Fibroblast of lung (primary cell): ENCODE data around the gene KDM2B. TPM values are rescaled to one million over a fixed set of nuclear protein-coding genes. Genes with fewer than 3 reads are reported as not detected.

ENCODE experiments used
- DNase-seq, 2 donors: peaks; one replicate each; pipeline versions ENCODE4 v3.0.0 to v3.0.0-alpha.2; 2010; ENCODE audit warnings: low read depth in 2 of 2
- H2AFZ ChIP-seq: 2 replicates; pipeline ENCODE4 v1.5.1; 2012; ENCODE audit warnings: low read length, control low read depth, inconsistent platforms
- H3K27ac ChIP-seq: 2 replicates; pipeline ENCODE4 v1.5.1; 2011; ENCODE audit warnings: low read length, control low read depth; ENCODE audit not compliant: insufficient read depth
- H3K27me3 ChIP-seq: 2 replicates; pipeline ENCODE4 v1.5.1; 2011; ENCODE audit warnings: mild to moderate bottlenecking, low read length; ENCODE audit not compliant: control insufficient read depth, insufficient read depth
- H3K36me3 ChIP-seq: 2 replicates; pipeline ENCODE4 v1.5.1; 2011; ENCODE audit warnings: low read length; ENCODE audit not compliant: control insufficient read depth, insufficient read depth
- H3K4me1 ChIP-seq: 2 replicates; pipeline ENCODE4 v1.5.1; 2011; ENCODE audit warnings: low read length; ENCODE audit not compliant: control insufficient read depth, insufficient read depth; ENCODE audit errors: extremely low read depth
- H3K4me2 ChIP-seq: 2 replicates; pipeline ENCODE4 v1.5.1; 2011; ENCODE audit warnings: low read length, control low read depth; ENCODE audit not compliant: insufficient read depth; ENCODE audit errors: extremely low read depth
- H3K4me3 ChIP-seq, 4 experiments: fragments of 200-600 bp in 1 of 4; sonication (generic) in 1 of 4; replicated peaks in 1 of 4; 2 replicates each; pipeline ENCODE4 v1.5.1; 2011 to 2016; ENCODE audit warnings: low read length in 4 of 4, low read depth in 3 of 4, mild to moderate bottlenecking in 3 of 4, control low read depth in 2 of 4, inconsistent platforms in 1 of 4, mixed read lengths in 1 of 4; ENCODE audit not compliant: insufficient read depth in 1 of 4; ENCODE audit errors: control extremely low read depth in 1 of 4
- H3K79me2 ChIP-seq: 2 replicates; pipeline ENCODE4 v1.5.1; 2012; ENCODE audit warnings: mild to moderate bottlenecking, low read length, inconsistent platforms; ENCODE audit not compliant: control insufficient read depth, insufficient read depth
- H3K9ac ChIP-seq: 2 replicates; pipeline ENCODE4 v1.5.1; 2011; ENCODE audit warnings: mild to moderate bottlenecking, low read length, control low read depth; ENCODE audit not compliant: insufficient read depth
- H3K9me3 ChIP-seq: 2 replicates; pipeline ENCODE4 v1.5.1; 2012; ENCODE audit warnings: low read depth, low read length; ENCODE audit not compliant: control insufficient read depth, insufficient read depth
- H4K20me1 ChIP-seq: 2 replicates; pipeline ENCODE4 v1.5.1; 2011; ENCODE audit warnings: low read length; ENCODE audit not compliant: control insufficient read depth, insufficient read depth; ENCODE audit errors: extremely low read depth
- CTCF ChIP-seq, 2 donors: IDR thresholded peaks in 1 of 2; conservative IDR thresholded peaks in 1 of 2; 1 replicate in 1 of 2; 2 replicates in 1 of 2; pipeline ENCODE4 v1.5.1; 2011 to 2012; ENCODE audit warnings: low read length in 2 of 2, control low read depth in 1 of 2, inconsistent platforms in 1 of 2, low read depth in 1 of 2, mild to moderate bottlenecking in 1 of 2
- EZH2 ChIP-seq: IDR thresholded peaks from 2 replicates; pipeline ENCODE4 v1.5.1; 2012; ENCODE audit warnings: low read length, control low read depth, mild to moderate bottlenecking; ENCODE audit errors: missing control alignments
- polyA plus RNA-seq, 2 donors: library from polyadenylated mRNA; depleted of rRNA in 1 of 2; stranded (reverse) in 1 of 2; unstranded in 1 of 2; fragments of >200 nt; gene quantifications; 2 replicates each; pipeline ENCODE4 v1.2.1, GENCODE V29; 2011 to 2012; ENCODE audit warnings: missing spikeins in 1 of 2
- total RNA-seq: library from RNA; depleted of rRNA; stranded (reverse); fragments of >200 nt; gene quantifications from 2 replicates; pipeline ENCODE4 v1.2.1, GENCODE V29; 2014

KDM2B gene
- total and polyA plus RNA-seq, 2 donors (not counting 1 experiment from before 2014, with no cell fraction given), result 9.8 to 21.6 TPM

- TF ChIP-seq EZH2, result no peak
- TF ChIP-seq CTCF (conservative IDR thresholded peaks at IDR 0.05 in 1 of 2, IDR thresholded peaks at IDR 0.05 in 1 of 2; ENCODE audit: low read depth in 1 of 2, low read length in 2 of 2), result no peak
- DNase-seq, result peak; percentile 70 to 72
- Histone ChIP-seq H3K79me2 (no peaks in the 10 kb centered on the region), H3K4me2 (peak overlapping the region; percentile 67), H3K9me3 (no peaks in the 10 kb centered on the region), H3K9ac (peak overlapping the region; percentile 58), H3K4me1 (peaks cover 29% of the 10 kb centered on the region), H4K20me1 (no peaks in the 10 kb centered on the region), H2AFZ (peak overlapping the region; percentile 21), H3K27me3 (no peaks in the 10 kb centered on the region), H3K27ac (peak overlapping the region; percentile 86), H3K4me3 (peak overlapping the region; percentile 41 to 64 (median 60)), H3K36me3 (no peaks in the 10 kb centered on the region)
Observed at GRCh38 chr12:121536899-121537813, 43.7 kb downstream of the KDM2B start.

DNA sequence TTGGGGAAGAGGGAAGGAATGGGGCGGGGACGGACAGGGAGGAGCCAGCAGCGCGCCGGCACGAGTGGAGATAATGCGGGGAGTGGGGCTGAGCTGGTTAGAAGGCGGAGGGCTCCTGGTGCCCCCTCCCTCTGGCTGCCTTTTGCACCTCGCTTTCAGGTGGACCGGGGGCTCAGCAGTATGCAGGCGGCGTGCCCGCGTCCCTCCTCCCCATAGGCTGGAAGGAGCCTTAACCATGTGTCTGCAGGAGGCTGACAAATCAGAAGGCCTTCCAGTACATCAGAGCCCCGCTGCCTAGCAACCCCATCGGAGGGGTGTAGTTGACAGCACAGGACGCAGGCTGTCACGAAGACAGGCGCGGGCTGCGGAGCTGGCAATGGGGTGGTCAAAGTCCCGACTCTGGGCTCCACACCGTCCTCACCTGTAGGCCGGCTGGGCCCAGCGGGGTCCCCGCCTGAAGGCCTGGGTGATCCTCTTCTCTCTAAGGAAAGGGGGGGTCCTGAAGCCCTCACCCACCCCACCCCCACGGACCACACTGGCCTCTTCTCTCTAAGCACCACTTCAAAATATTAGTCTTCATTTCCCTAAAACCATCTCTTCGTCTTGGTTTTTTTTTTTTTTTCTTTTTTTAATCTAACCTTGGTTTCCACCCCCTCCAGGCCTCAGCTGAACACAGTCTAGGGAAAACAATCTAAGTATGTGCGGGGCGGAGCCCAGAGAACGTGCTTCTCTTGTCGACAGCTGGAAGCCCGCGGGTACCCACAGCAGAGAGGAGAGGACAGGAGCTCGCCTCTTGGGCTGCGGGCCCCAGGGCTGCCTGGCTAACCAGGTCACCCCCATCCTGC lies 44.5 kb downstream of the KDM2B start:
- Histone ChIP-seq H3K36me3 (no peaks in the 10 kb centered on the region), H2AFZ (peak overlapping the region; percentile 42), H4K20me1 (no peaks in the 10 kb centered on the region), H3K27ac (peak overlapping the region; percentile 86), H3K4me1 (peaks cover 29% of the 10 kb centered on the region), H3K79me2 (no peaks in the 10 kb centered on the region), H3K4me2 (peak overlapping the region; percentile 67), H3K9ac (peak overlapping the region; percentile 58), H3K4me3 (peak overlapping the region; percentile 52 to 64 (median 60)), H3K27me3 (no peaks in the 10 kb centered on the region), H3K9me3 (no peaks in the 10 kb centered on the region)
- peak; percentile 83 to 89 for DNase-seq
- no peak for TF ChIP-seq CTCF (conservative IDR thresholded peaks at IDR 0.05 in 1 of 2, IDR thresholded peaks at IDR 0.05 in 1 of 2; ENCODE audit: low read depth in 1 of 2, low read length in 2 of 2)
- TF ChIP-seq EZH2, result no peak
